Natural killer cell (primary cell): ENCODE measurements around the gene RAB40C. TPM values are rescaled to one million over a fixed set of nuclear protein-coding genes. Genes with fewer than 3 reads are reported as not detected.

Source experiments
- ATAC-seq, 3 donors: fragments of 150-1000 bp in 2 of 3; fragments of 200-7000 bp in 1 of 3; cut with Tn5 transposase; 1 replicate in 1 of 3; 2 replicates in 2 of 3; pipeline ENCODE4 v1.10.0; 2021; ENCODE audit warnings: mild to moderate bottlenecking in 2 of 3, moderate library complexity in 2 of 3
- DNase-seq, 2 donors: peaks; one replicate each; pipeline versions ENCODE4 v3.0.0 to v3.0.0-alpha.2; 2013 to 2021; ENCODE audit warnings: mixed read lengths in 1 of 2
- H3K27ac ChIP-seq: one replicate; pipeline ENCODE4 v1.5.1; 2013; ENCODE audit warnings: mild to moderate bottlenecking, low read length
- H3K27me3 ChIP-seq: one replicate; pipeline ENCODE4 v1.6.1; 2013; ENCODE audit warnings: low read length; ENCODE audit not compliant: control insufficient read depth, insufficient read depth
- H3K36me3 ChIP-seq: one replicate; pipeline ENCODE4 v1.6.1; 2013; ENCODE audit warnings: low read length; ENCODE audit not compliant: control insufficient read depth, insufficient read depth
- H3K4me1 ChIP-seq: one replicate; pipeline ENCODE4 v1.6.1; 2013; ENCODE audit warnings: low read length; ENCODE audit not compliant: control insufficient read depth, insufficient read depth
- H3K4me3 ChIP-seq: one replicate; pipeline ENCODE4 v1.5.1; 2013; ENCODE audit warnings: low read length
- H3K9me3 ChIP-seq: one replicate; pipeline ENCODE4 v1.6.1; 2013; ENCODE audit warnings: low read length; ENCODE audit not compliant: control insufficient read depth, insufficient read depth
- H3K27ac Mint-ChIP-seq, 2 donors: one replicate each; pipeline ENCODE4 v1.8.0; 2022; ENCODE audit warnings: mild to moderate bottlenecking in 2 of 2, mixed read lengths in 2 of 2, moderate library complexity in 1 of 2
- H3K27me3 Mint-ChIP-seq, 2 donors: one replicate each; pipeline ENCODE4 v1.8.0; 2022; ENCODE audit warnings: low read depth in 2 of 2, mixed read lengths in 2 of 2
- H3K36me3 Mint-ChIP-seq: one replicate; pipeline ENCODE4 v1.8.0; 2022; ENCODE audit warnings: mixed read lengths
- H3K4me1 Mint-ChIP-seq, 2 donors: one replicate each; pipeline ENCODE4 v1.8.0; 2022; ENCODE audit warnings: mixed read lengths in 2 of 2
- H3K4me3 Mint-ChIP-seq: one replicate; pipeline ENCODE4 v1.8.0; 2022; ENCODE audit warnings: mild to moderate bottlenecking, moderate library complexity, mixed read lengths
- H3K9me3 Mint-ChIP-seq, 2 donors: one replicate each; pipeline ENCODE4 v1.8.0; 2022; ENCODE audit warnings: mixed read lengths in 2 of 2
- WGBS: methylation state at CpG from one replicate; pipeline ENCODE4 v1.1.7; 2013; ENCODE audit warnings: missing lambda C conversion rate; ENCODE audit not compliant: insufficient coverage; 5-methylcytosine and 5-hydroxymethylcytosine counted together
- intact Hi-C: fragments of 100-400 bp; cut with micrococcal nuclease; formaldehyde crosslinking; loops from one replicate; pipeline ENCODE4 v1.14.2; 2022
- total RNA-seq, 4 donors: library from RNA; stranded (reverse); fragments of 120-200 nt in 1 of 4; gene quantifications; one replicate each; pipeline versions ENCODE4 v1.2.3 to v1.2.4, GENCODE V29; 2013 to 2022
- TF ChIP-seq, protein P1 (sequence below): fragments of 200-600 bp; IDR thresholded peaks from one replicate; pipeline ENCODE4 v1.8.0; 2022; ENCODE audit warnings: antibody characterized with exemption

RAB40C gene
- total RNA-seq, 3 donors from 2014 or later (not counting 1 experiment from before 2014, with no cell fraction given), result 12.7 to 20.8 (median 20.0) TPM

GRCh38 chr16:553601-554296, 36.1 kb upstream of the RAB40C start:
- no peak overlapping the region for H3K27ac Mint-ChIP-seq
- H3K4me3 ChIP-seq, result no peak overlapping the region
- H3K36me3 ChIP-seq, result peaks cover 18% of the 10 kb centered on the region
- no peaks in the 10 kb centered on the region for H3K9me3 ChIP-seq
- no peaks in the 10 kb centered on the region for H3K27me3 ChIP-seq
- peaks cover 0 to 4% of the 10 kb centered on the region in 2 donors for H3K27me3 Mint-ChIP-seq
- no peak overlapping the region for H3K4me3 Mint-ChIP-seq
- no peaks in the 10 kb centered on the region for H3K9me3 Mint-ChIP-seq
- no peak overlapping the region for H3K27ac ChIP-seq
- H3K4me1 ChIP-seq, result no peaks in the 10 kb centered on the region
- no peak for DNase-seq
- intact Hi-C loops, result no loop called here
- H3K4me1 Mint-ChIP-seq, result no peaks in the 10 kb centered on the region
- ATAC-seq, result no peak
- 93% methylated on average over 33 of the region's 33 CpGs for WGBS
- TF ChIP-seq, protein P1, sequence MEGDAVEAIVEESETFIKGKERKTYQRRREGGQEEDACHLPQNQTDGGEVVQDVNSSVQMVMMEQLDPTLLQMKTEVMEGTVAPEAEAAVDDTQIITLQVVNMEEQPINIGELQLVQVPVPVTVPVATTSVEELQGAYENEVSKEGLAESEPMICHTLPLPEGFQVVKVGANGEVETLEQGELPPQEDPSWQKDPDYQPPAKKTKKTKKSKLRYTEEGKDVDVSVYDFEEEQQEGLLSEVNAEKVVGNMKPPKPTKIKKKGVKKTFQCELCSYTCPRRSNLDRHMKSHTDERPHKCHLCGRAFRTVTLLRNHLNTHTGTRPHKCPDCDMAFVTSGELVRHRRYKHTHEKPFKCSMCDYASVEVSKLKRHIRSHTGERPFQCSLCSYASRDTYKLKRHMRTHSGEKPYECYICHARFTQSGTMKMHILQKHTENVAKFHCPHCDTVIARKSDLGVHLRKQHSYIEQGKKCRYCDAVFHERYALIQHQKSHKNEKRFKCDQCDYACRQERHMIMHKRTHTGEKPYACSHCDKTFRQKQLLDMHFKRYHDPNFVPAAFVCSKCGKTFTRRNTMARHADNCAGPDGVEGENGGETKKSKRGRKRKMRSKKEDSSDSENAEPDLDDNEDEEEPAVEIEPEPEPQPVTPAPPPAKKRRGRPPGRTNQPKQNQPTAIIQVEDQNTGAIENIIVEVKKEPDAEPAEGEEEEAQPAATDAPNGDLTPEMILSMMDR, result no peak
- H3K36me3 Mint-ChIP-seq, result no peaks in the 10 kb centered on the region

DNA sequence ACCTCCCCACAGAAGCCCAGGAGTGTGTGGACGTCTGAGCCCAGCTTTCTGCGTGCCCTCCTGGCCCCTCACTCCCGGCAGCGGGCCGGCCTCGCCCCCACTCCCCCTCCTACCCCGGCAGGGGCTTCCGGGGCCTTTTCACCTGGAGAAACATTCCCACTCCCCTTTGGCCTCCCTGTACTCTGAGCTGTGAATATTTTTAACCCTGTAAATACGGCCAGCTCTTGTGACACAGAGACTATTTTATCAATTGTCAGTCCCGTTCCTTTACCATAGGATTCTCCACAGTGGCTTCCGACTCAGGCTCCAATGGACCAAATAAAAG, 35.6 kb upstream of the RAB40C start:
- TF ChIP-seq, protein P1, result no peak
- H3K9me3 ChIP-seq, result no peaks in the 10 kb centered on the region
- Mint-ChIP-seq H3K27me3 (peaks cover 0 to 4% of the 10 kb centered on the region in 2 donors), H3K36me3 (no peaks in the 10 kb centered on the region), H3K9me3 (no peaks in the 10 kb centered on the region), H3K4me3 (no peak overlapping the region), H3K27ac (no peak overlapping the region), H3K4me1 (no peaks in the 10 kb centered on the region)
- no peak overlapping the region for H3K27ac ChIP-seq
- DNase-seq, result no peak
- peaks cover 16% of the 10 kb centered on the region for H3K36me3 ChIP-seq
- intact Hi-C loops, result no loop called here
- peaks cover 3% of the 10 kb centered on the region for H3K27me3 ChIP-seq
- ATAC-seq, result no peak
- H3K4me1 ChIP-seq, result no peaks in the 10 kb centered on the region
- 92% methylated on average over 11 of the region's 11 CpGs for WGBS
- H3K4me3 ChIP-seq, result no peak overlapping the region

DNA sequence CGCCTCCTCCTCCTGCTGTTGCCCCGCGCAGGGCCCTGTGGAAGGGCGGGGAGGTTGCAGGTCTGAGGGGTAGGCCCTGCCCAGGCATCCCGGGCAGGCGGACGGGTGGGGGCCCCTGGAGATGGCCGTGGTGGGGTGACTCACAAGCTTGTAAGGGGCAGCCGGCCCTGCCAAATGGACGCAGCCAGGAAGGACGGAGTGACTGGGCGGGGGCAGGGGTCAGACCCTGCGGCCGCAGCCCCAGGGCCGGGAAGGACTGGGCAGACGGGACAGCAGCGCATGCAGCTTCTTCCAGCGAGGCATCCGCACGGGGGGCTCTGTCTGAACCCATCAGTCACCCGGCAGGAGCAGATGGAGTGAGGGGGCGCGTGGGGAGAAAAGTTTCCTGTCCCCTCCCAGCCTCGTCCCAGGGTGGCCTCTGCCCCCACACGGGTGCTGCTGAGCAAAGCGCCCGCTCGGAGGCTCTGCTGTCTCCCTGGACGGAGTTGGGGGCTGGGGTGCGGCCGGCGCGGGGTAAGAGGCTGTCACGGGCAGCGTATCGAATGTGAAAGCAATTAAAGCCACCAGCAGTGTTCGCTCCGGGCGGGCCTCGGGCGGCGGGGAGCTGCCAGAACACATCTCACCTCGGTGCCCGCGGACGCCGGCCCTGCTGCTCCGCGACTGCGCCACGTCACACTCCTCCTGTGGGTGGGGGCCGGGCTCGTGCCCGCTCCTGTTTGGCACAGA, 35.1 kb upstream of the RAB40C start:
- Mint-ChIP-seq H3K27me3 (peaks cover 0 to 4% of the 10 kb centered on the region in 2 donors), H3K9me3 (no peaks in the 10 kb centered on the region), H3K4me3 (no peak overlapping the region), H3K4me1 (no peaks in the 10 kb centered on the region), H3K27ac (no peak overlapping the region), H3K36me3 (no peaks in the 10 kb centered on the region)
- ATAC-seq (peak in 2 of 3 donors; percentile 27 to 28), DNase-seq (no peak)
- intact Hi-C loops, result no loop called here
- Histone ChIP-seq H3K4me1 (no peaks in the 10 kb centered on the region), H3K4me3 (no peak overlapping the region), H3K27ac (no peak overlapping the region), H3K36me3 (peaks cover 13% of the 10 kb centered on the region), H3K9me3 (no peaks in the 10 kb centered on the region), H3K27me3 (peaks cover 5% of the 10 kb centered on the region)
- TF ChIP-seq, protein P1, result no peak
- WGBS, result 90% methylated on average over 54 of the region's 54 CpGs
